ENCODE results near the gene NHEJ1.

DNA sequence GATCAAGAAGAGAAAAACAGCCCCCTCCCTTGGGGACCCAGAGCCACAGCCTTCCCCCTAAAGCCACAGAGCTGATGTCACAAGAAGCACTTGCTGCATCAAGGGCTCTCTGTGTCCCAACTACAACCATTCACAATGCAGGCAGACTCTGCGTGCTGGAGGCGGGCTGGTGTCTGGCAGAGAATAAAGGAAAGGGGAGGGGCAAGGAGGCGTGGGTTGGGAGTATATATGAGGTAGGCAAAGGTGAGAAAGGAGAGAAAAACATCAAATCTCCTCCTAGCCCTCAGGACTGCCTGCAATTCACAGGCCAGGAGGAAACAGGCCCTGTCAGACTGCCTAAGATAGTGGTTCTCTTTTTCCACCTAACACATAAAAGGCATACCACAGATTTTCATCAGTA is 51.1 kb downstream of the NHEJ1 start:
- TF ChIP-seq POLR2A (IDR thresholded peaks at IDR 0.05; ENCODE audit: low read depth, low read length) (no peak), POLR2AphosphoS5 (IDR thresholded peaks at IDR 0.05; ENCODE audit: low read depth, low read length) (no peak), POU2F2 (IDR thresholded peaks at IDR 0.05; ENCODE audit: low read depth, low read length) (no peak), TAF1 (IDR thresholded peaks at IDR 0.05; ENCODE audit: low read depth, low read length) (no peak)

Data from GM12891 (cell line).